Parathyroid adenoma (tissue), 2 donors: ENCODE data around the gene TEKTIP1.

Experiments used
- H2AFZ ChIP-seq: fragments of 300-600 bp; sonication (generic); one replicate; pipeline ENCODE4 v1.7.0; 2017; ENCODE audit warnings: antibody characterized with exemption, mild to moderate bottlenecking
- H3K27ac ChIP-seq: fragments of 300-600 bp; sonication (generic); one replicate; pipeline ENCODE4 v1.7.0; 2017
- H3K27me3 ChIP-seq: fragments of 300-600 bp; sonication (generic); one replicate; pipeline ENCODE4 v1.7.0; 2017; ENCODE audit warnings: low read length; ENCODE audit not compliant: control insufficient read depth, insufficient read depth
- H3K36me3 ChIP-seq: fragments of 300-600 bp; sonication (generic); one replicate; pipeline ENCODE4 v1.7.0; 2017; ENCODE audit warnings: low read length; ENCODE audit not compliant: control insufficient read depth, insufficient read depth
- H3K4me1 ChIP-seq: fragments of 300-600 bp; sonication (generic); one replicate; pipeline ENCODE4 v1.7.0; 2017; ENCODE audit warnings: control low read depth
- H3K4me2 ChIP-seq: fragments of 300-600 bp; sonication (generic); one replicate; pipeline ENCODE4 v1.7.0; 2017; ENCODE audit warnings: low read length
- H3K4me3 ChIP-seq: fragments of 300-600 bp; sonication (generic); one replicate; pipeline ENCODE4 v1.7.0; 2017; ENCODE audit warnings: low read depth, low read length
- H3K79me2 ChIP-seq: fragments of 300-600 bp; sonication (generic); one replicate; pipeline ENCODE4 v1.7.0; 2017; ENCODE audit warnings: control low read depth
- H3K9ac ChIP-seq: fragments of 300-600 bp; sonication (generic); one replicate; pipeline ENCODE4 v1.7.0; 2017; ENCODE audit warnings: mild to moderate bottlenecking
- H3K9me3 ChIP-seq: fragments of 300-600 bp; sonication (generic); one replicate; pipeline ENCODE4 v1.7.0; 2017; ENCODE audit warnings: low read length; ENCODE audit not compliant: control insufficient read depth
- CTCF ChIP-seq: fragments of 300-600 bp; sonication (generic); IDR thresholded peaks from one replicate; pipeline ENCODE4 v1.7.0; 2017; ENCODE audit warnings: antibody characterized with exemption, mild to moderate bottlenecking
- donor health status: primary hyperparathyroidism.

Gene TEKTIP1

DNA sequence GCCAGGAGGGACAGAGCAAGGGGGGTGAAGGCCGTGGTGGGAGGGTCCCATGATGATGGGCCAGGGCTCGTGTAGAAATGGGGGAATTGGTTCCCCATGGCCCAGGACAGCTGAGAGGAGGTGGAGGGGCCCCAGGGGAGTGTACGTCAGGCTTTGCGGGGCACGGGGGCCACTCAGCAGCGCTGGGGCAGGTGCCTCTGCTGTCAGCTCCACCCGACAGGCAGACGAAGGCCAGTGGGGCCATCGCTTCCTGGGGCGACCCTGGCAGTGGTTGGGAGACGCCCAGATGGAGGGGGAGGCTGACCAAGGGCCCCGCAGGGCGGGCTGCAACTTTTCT, 1.9 kb upstream of the TEKTIP1 start:
- Histone ChIP-seq H3K9me3 (no peaks in the 10 kb centered on the region), H3K4me2 (no peak overlapping the region), H3K4me1 (no peaks in the 10 kb centered on the region), H3K79me2 (no peaks in the 10 kb centered on the region), H3K4me3 (no peak overlapping the region), H3K27me3 (no peaks in the 10 kb centered on the region), H2AFZ (no peak overlapping the region), H3K27ac (no peak overlapping the region), H3K9ac (no peak overlapping the region), H3K36me3 (no peaks in the 10 kb centered on the region)
- no peak for TF ChIP-seq CTCF

DNA sequence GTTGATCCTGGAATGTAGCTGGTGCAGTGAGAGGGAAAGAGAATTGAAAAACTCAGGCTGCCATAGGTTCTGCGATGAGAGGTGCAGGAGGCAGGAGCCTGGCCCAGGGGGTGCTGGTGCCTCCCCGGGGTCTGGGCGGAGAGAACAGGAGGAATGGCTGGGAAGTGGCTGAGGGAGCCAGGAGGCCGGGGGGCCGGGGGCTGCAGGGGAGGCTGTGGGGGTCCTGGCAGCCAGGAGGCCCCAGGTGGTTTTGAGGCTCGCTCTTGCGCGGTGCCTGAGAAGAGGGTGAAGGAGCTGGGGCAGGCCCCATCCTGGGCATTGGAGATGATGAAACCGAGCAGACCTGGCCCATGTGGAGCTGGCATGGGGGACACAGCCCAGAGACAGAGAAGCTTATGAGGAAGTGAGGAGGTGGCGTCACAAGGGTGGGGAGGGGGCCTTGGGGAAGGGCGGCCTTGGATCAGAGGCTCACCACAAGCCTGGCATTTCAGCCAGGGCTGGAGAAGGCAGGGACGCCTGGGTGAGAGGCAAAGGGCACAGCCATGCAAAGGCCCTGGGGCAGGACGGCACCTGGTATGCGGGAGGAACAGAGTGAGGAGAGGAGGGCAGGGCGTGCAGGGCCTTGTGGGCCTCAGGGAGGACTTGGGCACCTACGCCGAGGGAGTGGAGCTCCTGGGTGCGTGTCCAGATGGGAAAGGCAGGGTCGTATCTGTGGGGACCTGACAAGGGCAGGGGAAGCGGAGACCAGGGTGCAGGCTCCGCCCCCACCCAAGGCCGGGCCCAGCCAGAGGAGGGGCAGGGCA, 1.3 kb upstream of the TEKTIP1 start:
- H3K4me2 ChIP-seq = no peak overlapping the region
- H3K36me3 ChIP-seq = no peaks in the 10 kb centered on the region
- H3K27ac ChIP-seq = no peak overlapping the region
- no peak overlapping the region for H3K4me3 ChIP-seq
- H3K9me3 ChIP-seq = no peaks in the 10 kb centered on the region
- no peaks in the 10 kb centered on the region for H3K27me3 ChIP-seq
- H3K9ac ChIP-seq = no peak overlapping the region
- no peak for TF ChIP-seq CTCF
- no peaks in the 10 kb centered on the region for H3K79me2 ChIP-seq
- no peak overlapping the region for H2AFZ ChIP-seq
- H3K4me1 ChIP-seq = no peaks in the 10 kb centered on the region

- no peak overlapping the region for H2AFZ ChIP-seq
- no peaks in the 10 kb centered on the region for H3K4me1 ChIP-seq
- H3K4me3 ChIP-seq = no peak overlapping the region
- TF ChIP-seq CTCF = no peak
- H3K4me2 ChIP-seq = no peak overlapping the region
- H3K9ac ChIP-seq = no peak overlapping the region
- H3K9me3 ChIP-seq = no peaks in the 10 kb centered on the region
- H3K27ac ChIP-seq = no peak overlapping the region
- no peaks in the 10 kb centered on the region for H3K79me2 ChIP-seq
- H3K36me3 ChIP-seq = no peaks in the 10 kb centered on the region
- H3K27me3 ChIP-seq = no peaks in the 10 kb centered on the region
These were observed 580 bp upstream of the TEKTIP1 start for GRCh38 chr19:3538258-3538929.

GRCh38 chr19:3539756-3540118, 763 bp downstream of the TEKTIP1 start:
- H3K4me2 ChIP-seq = no peak overlapping the region
- H3K9ac ChIP-seq = no peak overlapping the region
- H3K9me3 ChIP-seq = no peaks in the 10 kb centered on the region
- TF ChIP-seq CTCF = no peak
- no peak overlapping the region for H3K4me3 ChIP-seq
- H3K27ac ChIP-seq = no peak overlapping the region
- no peaks in the 10 kb centered on the region for H3K79me2 ChIP-seq
- H2AFZ ChIP-seq = no peak overlapping the region
- H3K4me1 ChIP-seq = no peaks in the 10 kb centered on the region
- H3K36me3 ChIP-seq = no peaks in the 10 kb centered on the region
- no peaks in the 10 kb centered on the region for H3K27me3 ChIP-seq
